Measurements from ENCODE around the gene PCSK9. TPM values are rescaled to one million over a fixed set of nuclear protein-coding genes. Genes with fewer than 3 reads are reported as not detected.

PCSK9 gene
- total RNA-seq, 4 donors from 2014 or later, result 0.13 to 0.64 (median 0.23) TPM; not detected in 1

DNA sequence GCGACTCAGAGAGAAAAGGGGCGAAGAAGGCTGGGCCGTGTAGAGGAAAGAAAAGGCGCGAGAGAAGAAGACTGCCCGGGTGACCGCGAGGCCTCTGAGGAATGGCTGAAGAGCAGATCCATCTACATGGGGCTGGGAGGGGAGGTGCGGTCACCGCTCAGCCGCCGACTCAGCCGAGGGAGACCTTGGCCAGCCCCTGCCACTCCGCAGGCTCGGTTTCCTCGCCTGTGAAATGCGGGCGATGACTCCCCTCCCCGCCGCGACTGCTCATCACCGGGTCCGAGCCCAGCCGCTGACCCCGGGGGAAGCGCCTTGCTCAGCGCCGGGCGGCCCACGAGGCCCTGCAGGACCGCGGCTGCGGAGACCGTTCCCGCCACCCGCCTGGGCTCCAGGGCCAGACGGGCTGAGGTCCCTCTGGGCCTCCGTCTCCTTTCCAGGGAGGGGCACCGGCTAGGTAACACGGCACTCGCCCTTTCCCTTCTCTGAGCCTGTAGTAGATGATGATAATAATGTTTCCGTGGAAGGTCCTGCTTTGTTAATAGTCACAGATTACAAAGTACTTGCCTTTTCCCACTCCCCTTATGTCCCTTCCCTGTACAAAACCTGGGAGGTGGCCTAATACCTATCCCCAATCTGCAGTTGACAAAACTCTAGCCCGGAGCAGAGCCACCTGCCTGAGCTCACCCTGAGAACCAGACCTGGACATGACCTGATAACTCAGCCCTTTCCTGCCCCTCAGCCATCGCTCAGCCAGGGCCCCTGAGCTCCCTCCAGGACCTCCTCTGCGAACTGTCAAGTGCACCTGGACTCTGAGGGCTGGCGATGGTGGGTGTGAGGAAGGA, 42.3 kb upstream of the PCSK9 start:
- H3K4me1 ChIP-seq, result peaks cover 0 to 12% (median 4%) of the 10 kb centered on the region in 3 donors
- TF ChIP-seq POLR2A (IDR thresholded peaks at IDR 0.05) (no peak), POLR2AphosphoS5 (IDR thresholded peaks at IDR 0.05) (no peak), EP300 (IDR thresholded peaks at IDR 0.05) (no peak), CTCF (IDR thresholded peaks at IDR 0.05) (no peak)
- no peaks in the 10 kb centered on the region for H3K9me3 ChIP-seq
- no peak overlapping the region for H3K4me3 ChIP-seq
- H3K36me3 ChIP-seq, result no peaks in the 10 kb centered on the region
- H3K27ac ChIP-seq, result no peak overlapping the region
- no peak for ATAC-seq
- WGBS, 2 donors (ENCODE audit: low coverage in 1 of 2), result 0 to 20% methylated on average over 5 to 6 of the region's 46 CpGs
- H3K27me3 ChIP-seq, result peaks cover 66% of the 10 kb centered on the region

DNA sequence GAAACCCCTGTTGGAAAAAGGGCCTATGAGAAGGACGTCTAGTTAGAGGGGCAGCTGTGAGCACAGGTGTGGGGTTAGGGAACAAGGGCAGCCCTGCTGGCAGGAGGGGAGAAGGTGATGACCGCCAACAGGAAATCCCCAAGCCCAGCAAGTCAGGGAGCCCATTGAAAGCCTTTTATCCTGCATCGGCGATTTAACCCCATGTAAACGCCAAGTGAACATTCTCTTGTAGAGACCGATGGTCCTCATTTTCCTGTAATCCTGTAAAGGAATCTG, 41.7 kb upstream of the PCSK9 start:
- no peak for ATAC-seq
- Histone ChIP-seq H3K4me3 (no peak overlapping the region), H3K27me3 (peaks cover 67% of the 10 kb centered on the region), H3K36me3 (no peaks in the 10 kb centered on the region), H3K27ac (no peak overlapping the region), H3K9me3 (no peaks in the 10 kb centered on the region), H3K4me1 (peaks cover 0 to 12% (median 4%) of the 10 kb centered on the region in 3 donors)
- 67 to 80% methylated on average over 2 to 5 of the region's 6 CpGs for WGBS, 2 donors (ENCODE audit: low coverage in 1 of 2)
- TF ChIP-seq POLR2AphosphoS5 (IDR thresholded peaks at IDR 0.05), result no peak
- TF ChIP-seq POLR2A (IDR thresholded peaks at IDR 0.05), result no peak
- no peak for TF ChIP-seq EP300 (IDR thresholded peaks at IDR 0.05)
- no peak for TF ChIP-seq CTCF (IDR thresholded peaks at IDR 0.05)

DNA sequence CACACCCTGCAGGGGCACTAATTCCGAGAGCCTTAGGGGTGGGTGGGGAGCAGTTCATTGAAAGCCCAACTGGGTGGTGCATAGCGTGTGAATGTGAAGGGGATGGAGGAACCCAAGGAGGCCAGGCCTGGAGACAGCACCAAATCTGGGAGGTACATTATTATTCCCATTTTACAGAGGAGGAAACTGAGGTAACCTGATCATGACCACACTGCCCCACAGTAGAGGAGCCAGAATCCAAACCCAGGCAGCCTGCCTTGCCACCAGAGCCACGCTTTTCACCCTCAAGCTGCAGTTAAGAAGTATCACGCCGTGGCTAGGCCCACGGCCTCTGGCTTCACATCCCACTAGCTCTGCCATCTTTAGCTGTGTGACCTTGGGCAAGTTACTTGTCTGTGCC, 41.2 kb upstream of the PCSK9 start:
- H3K4me3 ChIP-seq, result no peak overlapping the region
- no peaks in the 10 kb centered on the region for H3K9me3 ChIP-seq
- no peaks in the 10 kb centered on the region for H3K36me3 ChIP-seq
- H3K4me1 ChIP-seq, result peaks cover 0 to 12% (median 4%) of the 10 kb centered on the region in 3 donors
- no peak overlapping the region for H3K27ac ChIP-seq
- TF ChIP-seq CTCF (IDR thresholded peaks at IDR 0.05) (no peak), EP300 (IDR thresholded peaks at IDR 0.05) (no peak), POLR2AphosphoS5 (IDR thresholded peaks at IDR 0.05) (no peak), POLR2A (IDR thresholded peaks at IDR 0.05) (no peak)
- H3K27me3 ChIP-seq, result peaks cover 67% of the 10 kb centered on the region
- WGBS, 2 donors (ENCODE audit: low coverage in 1 of 2), result 84% methylated on average over 6 of the region's 6 CpGs; no CpG with 5 or more reads in 1 of the 2 donors
- ATAC-seq, result no peak

GRCh38 chr1:54998677-54999076, 40.7 kb upstream of the PCSK9 start, which contains the start of gene BSND:
BSND (plus strand) TSS chr1:54998933; CDS start chr1:54999187, 254 bp downstream.
- Histone ChIP-seq H3K9me3 (no peaks in the 10 kb centered on the region), H3K4me1 (peaks cover 0 to 12% (median 4%) of the 10 kb centered on the region in 3 donors), H3K27ac (no peak within 1 kb of the TSS), H3K36me3 (no peaks in the 10 kb centered on the region), H3K4me3 (no peak within 1 kb of the TSS), H3K27me3 (peaks cover 67% of the 10 kb centered on the region)
- ATAC-seq, result no peak
- TF ChIP-seq POLR2AphosphoS5 (IDR thresholded peaks at IDR 0.05), result no peak
- no peak for TF ChIP-seq CTCF (IDR thresholded peaks at IDR 0.05)
- no peak for TF ChIP-seq POLR2A (IDR thresholded peaks at IDR 0.05)
- no peak for TF ChIP-seq EP300 (IDR thresholded peaks at IDR 0.05)
- no CpG with 5 or more reads among the region's 7 CpGs for WGBS, 2 donors (ENCODE audit: low coverage in 1 of 2)
